ENCODE measurements around the gene FAT1.

- TF ChIP-seq POLR2A (IDR thresholded peaks at IDR 0.05; ENCODE audit: low read depth, low read length), result no peak
- TF ChIP-seq TAF1 (IDR thresholded peaks at IDR 0.05; ENCODE audit: borderline replicate concordance, low read depth, low read length), result no peak
- TF ChIP-seq POLR2AphosphoS5 (IDR thresholded peaks at IDR 0.05; ENCODE audit: low read depth, low read length), result no peak
Observed at GRCh38 chr4:186676531-186677161, 47.0 kb downstream of the FAT1 start.
